CD4-positive, alpha-beta T cell treated with Interleukin-4 for 1 hour (primary cell): ENCODE data around the gene MRPS18B.
"Not testable (repeated sequence)": the region's sequence is repeated elsewhere in the genome, so short reads cannot be mapped to it uniquely, and the experiment has no call there.

Source experiments
- DNase-seq, 2 donors: peaks; one replicate each; pipeline ENCODE4 v3.0.0-alpha.2; 2020 to 2022

Gene MRPS18B

GRCh38 chr6:30644769-30645168 lies 27.1 kb downstream of the MRPS18B start:
- DNase-seq, result no peak

- no peak for DNase-seq
Observed at GRCh38 chr6:30645989-30646388, 28.3 kb downstream of the MRPS18B start.

GRCh38 chr6:30646450-30647241 lies 29.0 kb downstream of the MRPS18B start, which contains the start of gene C6orf136:
Gene C6orf136, plus strand, starts transcription at chr6:30647133. Its CDS starts 99 bp downstream, at chr6:30647232.
- peak; percentile 95 to 97 for DNase-seq

GRCh38 chr6:30647242-30648116 lies 29.8 kb downstream of the MRPS18B start:
- DNase-seq, result peak; percentile 75

GRCh38 chr6:30651143-30651542 lies 33.5 kb downstream of the MRPS18B start:
- no peak for DNase-seq

- DNase-seq, result no peak
Observed at GRCh38 chr6:30654798-30655742, 37.4 kb downstream of the MRPS18B start.

- no peak for DNase-seq
Observed at GRCh38 chr6:30655743-30656094, 38.1 kb downstream of the MRPS18B start.

GRCh38 chr6:30656513-30656912 lies 38.9 kb downstream of the MRPS18B start:
- DNase-seq, result peak in 1 of 2 donors; percentile 48

- no peak for DNase-seq
Observed at GRCh38 chr6:30657454-30657853, 39.8 kb downstream of the MRPS18B start.

- not testable (repeated sequence) for DNase-seq
Observed at GRCh38 chr6:30657922-30658321, 40.3 kb downstream of the MRPS18B start.

- DNase-seq, result no peak
Observed at GRCh38 chr6:30664994-30665767, 47.5 kb downstream of the MRPS18B start.

GRCh38 chr6:30666300-30666699 lies 48.7 kb downstream of the MRPS18B start:
- not testable (repeated sequence) for DNase-seq

- DNase-seq, result no peak
Observed at GRCh38 chr6:30670760-30671527, 53.3 kb downstream of the MRPS18B start.

GRCh38 chr6:30672445-30673253 lies 55.0 kb downstream of the MRPS18B start, which contains the start of gene DHX16:
Gene DHX16, minus strand, starts transcription at chr6:30673006. Its CDS starts 165 bp downstream, at chr6:30672841.
- peak; percentile 92 to 94 for DNase-seq
